HG03097 (cell line): ENCODE results near the gene ATP5PB.
A peak's percentile ranks its signal among the peaks of the same experiment; 100 is the strongest.

Experiments used
- ATAC-seq: cut with Tn5 transposase; IDR thresholded peaks from one replicate; pipeline ENCODE4 v1.9.1; 2021; ENCODE audit not compliant: unreplicated experiment, low FRiP score

ATP5PB gene

DNA sequence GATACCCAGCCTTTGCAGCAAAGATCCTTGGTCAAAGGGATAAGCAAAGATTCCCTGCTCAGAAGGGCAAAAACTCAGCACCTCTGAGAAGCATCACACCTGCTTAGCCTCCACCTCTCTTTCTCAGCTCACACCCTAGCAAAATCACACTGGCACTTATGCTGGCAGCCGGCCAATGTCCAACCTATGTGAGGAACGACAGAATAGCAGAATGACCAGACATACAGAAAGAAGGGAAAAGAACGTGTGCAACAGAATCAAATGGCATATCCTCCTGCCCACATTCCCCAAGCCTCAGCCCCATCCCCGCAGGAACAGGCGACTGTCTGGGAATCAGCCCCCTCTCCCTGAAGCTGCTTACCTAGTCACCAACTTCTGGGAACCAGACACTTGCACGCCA lies 54.8 kb downstream of the ATP5PB start:
- ATAC-seq, result no peak

DNA sequence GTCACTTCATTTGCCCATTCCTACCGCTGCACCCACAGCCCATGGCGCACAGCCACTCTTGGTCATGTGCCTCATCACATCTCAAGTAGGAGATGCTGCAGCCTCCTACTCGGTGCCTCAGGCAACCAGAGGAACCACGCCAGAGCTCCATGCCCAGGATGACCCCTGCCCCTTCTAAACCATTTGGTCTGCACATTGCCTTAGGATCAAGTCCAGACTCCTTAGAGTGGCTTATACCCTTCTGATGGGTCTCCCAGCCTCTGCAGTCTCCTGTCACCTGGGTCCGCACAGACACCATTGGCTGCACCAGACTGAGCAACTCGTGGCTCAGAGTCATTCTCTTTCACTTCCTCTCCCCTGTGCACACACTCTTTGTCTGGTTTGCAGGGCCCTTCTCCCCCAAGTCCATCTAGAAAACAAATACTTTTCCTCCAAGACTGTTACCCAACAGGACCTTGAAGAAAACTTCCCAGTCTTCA lies 56.4 kb downstream of the ATP5PB start:
- ATAC-seq, result peak; percentile 42

DNA sequence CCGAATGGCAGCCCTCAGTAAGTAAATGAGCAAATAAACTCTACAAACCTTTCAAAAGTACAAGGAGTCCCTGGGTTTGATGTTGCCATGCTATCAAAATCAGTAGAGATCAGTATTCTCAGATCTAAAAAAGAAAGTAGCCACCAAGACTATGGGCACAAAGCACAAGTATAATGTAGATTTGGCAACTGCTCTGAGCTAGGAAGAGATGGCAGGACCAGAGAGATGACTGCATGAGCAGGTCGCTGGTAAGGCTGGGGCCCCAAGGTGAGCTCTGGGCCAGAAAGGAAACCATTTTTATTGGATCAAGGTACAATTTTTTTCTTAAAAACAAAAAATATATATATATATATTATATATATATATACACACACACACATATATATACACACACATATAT lies 57.3 kb downstream of the ATP5PB start:
- ATAC-seq, result no peak

DNA sequence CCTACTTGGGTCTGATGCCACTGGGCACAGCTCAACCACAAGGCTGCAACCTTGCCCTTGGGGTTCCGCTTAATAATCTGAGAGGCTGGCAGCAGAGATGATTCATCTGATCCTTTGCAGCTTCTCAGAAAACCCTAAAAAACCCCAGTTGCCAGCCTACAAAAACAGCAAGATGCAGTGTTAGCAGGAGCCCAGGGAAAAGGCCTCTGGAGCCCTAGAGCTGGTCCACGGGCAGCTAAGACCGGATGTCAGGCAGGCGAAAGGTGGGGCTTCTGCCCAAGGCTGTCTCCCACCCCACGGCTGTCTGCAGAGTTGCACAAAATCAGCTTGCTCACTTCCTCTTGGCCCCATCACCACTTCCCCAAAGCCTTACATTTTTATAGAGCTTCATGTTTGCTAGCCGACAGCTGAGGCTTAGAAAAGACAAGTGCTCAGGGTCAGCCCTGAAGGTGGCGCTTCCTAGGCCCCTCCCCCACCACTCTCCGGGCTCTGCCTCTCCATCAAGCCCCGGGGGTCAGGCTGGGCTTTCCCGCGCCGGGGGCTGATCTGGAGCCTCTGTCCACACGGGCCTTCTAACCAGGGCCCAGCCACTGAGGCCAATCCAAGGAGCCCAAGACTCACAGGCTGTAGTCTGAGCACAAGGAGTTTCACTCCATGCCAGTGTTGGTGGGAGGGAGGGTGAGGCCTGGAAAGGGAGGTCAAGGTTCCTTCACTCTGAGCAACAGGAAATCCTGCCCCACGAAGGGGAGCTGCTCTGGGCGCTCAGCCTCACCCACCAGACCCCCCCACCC lies 58.3 kb downstream of the ATP5PB start:
- ATAC-seq, result peak; percentile 51

DNA sequence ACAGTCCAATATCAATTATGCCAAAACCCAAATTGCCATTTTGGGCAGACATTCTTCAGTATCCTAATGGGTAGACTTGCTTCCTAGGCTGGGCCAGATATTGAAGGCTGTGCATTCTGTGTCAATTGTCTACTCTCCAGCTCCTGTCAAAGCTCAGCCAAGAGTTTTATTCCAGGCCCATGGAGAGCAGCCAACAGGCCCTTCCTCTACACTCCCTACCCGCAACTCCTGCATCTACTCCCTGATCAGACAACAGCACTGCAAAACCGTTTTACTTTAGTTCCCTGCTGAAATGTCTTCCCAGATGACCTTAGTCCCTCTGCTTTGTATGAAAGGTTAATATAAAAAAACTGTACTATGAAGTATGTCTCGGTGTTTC lies 60.7 kb downstream of the ATP5PB start:
- ATAC-seq, result no peak

DNA sequence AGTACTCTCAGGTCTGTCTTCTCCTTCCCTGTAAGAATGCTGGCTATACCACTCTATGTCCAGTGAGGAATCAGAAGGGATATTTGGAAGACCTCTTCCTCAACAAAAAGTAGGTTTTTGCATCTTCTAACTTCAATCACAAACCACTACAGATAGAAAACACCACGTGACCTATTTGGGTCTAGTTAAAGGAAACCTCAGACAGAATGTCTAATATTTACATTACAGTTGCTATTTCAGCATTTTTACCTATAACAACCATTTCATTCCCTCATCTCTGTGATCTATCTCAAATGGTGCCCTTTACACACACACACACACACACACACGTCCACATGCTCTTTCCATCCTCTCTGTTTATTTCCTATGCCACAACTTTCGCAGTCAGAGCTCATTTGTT lies 62.1 kb downstream of the ATP5PB start:
- ATAC-seq, result no peak
